Measurements from ENCODE around the gene TCFL5.
"Not testable (repeated sequence)": the region's sequence is repeated elsewhere in the genome, so short reads cannot be mapped to it uniquely, and the experiment has no call there.

Gene TCFL5

DNA sequence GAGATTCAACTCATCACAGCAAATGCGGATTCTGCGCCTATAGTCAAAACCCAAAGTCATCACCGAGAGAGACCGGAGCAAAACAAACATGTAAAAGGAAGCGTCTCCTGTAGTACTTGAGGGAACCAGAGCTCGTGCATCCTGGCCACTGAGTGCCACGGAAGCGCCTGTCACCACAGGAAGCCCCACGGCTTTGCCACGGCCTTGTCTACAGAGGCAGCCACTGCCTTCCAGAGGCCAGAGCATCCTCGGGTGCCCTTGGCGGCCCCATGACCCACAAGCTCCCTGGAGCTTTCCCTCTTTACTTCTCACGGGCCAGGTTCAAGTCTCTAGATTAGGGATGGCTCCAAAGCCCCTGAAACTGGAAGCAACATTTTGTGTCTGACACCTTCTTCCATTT lies 7.5 kb downstream of the TCFL5 start:
- DNase-seq (ENCODE audit: low read depth): no peak

DNA sequence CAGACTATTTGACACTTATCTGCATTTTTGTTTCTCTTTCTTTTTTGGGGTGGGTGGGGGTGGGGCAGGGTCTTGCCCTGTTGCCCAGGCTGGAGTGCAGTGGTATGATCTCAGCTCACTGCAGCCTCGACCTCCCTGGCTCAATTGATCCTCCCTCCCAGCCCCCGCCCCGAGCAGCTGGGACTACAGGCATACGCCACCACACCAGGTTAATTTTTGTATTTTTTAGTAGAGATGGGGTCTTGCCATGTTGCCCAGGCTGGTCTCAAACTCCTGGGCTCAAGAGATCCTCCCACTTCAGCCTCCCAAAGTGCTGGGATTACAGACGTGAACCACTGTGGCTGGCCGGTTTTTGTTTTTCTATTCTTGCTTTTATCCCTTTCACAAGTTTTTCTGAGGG lies 8.3 kb downstream of the TCFL5 start:
- DNase-seq (ENCODE audit: low read depth): not testable (repeated sequence)

DNA sequence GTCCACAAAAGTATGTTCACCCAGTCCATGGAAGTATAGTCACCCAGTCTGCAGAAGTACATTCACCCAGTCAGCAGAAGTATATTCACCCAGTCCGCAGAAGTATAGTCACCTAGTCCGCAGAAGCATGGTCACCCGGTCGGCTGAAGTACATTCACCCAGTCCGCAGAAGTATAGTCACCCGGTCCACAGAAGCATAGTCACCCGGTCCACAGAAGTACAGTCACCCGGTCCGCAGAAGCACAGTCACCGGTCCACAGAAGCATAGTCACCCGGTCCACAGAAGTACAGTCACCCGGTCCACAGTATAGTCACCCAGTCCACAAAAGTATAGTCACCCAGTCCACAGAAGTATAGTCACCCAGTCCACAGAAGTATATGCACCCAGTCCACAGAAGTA lies 8.8 kb downstream of the TCFL5 start:
- DNase-seq (ENCODE audit: low read depth): no peak

DNA sequence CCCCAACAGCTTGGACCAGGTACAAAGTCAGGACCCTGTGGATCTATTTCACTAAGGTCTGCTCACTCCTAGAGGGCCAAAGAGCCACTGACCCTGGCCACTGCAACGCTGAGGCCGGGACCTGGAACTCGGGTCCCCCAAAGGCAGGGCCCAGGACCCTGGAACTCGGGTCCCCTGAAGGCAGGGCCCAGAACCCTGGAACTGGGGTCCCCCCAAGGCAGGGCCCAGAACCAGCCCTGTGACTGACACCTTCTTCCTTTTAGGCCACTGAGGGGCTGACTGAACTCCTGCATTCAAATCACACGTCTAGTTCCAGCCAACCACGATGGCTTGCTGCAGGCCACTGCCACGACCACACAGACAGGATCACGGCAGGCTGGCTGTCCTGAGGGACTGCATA lies 9.4 kb downstream of the TCFL5 start:
- no peak for DNase-seq (ENCODE audit: low read depth)

DNA sequence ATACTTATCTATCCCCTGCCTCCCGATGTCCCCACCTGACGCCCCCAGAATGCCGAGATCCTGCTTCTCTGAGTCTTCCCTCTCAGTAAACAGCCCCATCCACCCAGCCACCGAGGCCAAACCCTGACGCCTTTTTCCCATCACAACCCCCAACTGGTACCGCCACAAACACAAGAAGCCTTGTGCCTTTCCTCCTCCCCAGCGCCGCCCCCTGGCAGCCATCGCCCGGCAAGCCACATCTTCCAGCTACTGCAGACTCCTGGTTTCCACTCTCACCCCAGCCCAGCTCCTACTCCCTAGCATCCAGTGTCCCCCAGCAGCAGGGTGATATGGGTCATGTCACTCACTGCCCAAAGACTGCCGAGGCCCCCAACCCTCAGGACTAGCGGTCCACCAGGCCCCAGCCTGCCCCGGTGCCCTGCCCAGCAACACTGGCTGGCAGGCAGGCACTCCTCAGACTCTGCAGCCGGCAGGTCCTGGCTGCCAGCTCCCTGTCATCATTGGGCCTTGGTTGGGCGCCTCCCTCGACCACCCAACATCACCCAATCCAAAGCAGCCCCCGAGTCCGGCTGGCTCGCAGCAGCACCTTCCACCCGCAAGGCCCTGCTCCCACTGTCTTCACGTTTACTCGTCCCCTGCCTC lies 11.2 kb downstream of the TCFL5 start:
- no peak for DNase-seq (ENCODE audit: low read depth)

DNA sequence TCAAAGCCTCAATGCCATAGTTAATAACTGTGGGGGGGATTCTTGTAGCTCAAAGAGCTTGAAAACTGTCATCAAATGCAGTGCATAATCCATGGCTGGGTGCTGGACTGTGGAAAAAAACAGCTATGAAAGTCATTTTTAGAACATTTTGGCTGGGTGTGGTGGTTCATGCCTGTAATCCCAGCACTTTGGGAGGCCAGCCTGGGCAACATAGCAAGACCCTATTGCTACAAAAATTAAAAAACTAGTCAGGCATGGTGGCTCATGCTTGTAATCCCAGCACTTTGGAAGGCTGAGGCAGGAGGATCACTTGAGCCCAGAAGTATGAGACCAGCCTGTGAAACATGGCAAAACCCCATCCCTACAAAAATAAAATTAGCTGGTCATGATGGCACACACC lies 12.2 kb downstream of the TCFL5 start:
- DNase-seq (ENCODE audit: low read depth): no peak

DNA sequence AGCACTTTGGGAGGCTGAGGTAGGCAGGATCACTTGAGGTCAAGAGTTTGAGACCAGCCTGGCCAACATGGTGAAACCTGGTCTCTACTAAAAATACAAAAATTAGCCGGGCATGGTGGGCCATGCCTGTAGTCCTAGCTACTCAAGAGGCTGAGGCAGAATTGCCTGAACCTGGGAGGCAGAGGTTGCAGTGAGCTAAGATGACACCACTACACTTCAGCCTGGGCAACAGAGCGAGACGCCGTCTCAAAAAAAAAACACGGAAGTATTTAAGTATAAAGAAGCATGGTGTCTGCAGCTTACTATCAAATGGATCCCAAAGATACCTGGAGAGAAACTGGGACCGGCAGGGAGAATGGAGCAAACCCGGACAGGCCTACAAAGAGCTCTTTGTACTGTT lies 12.7 kb downstream of the TCFL5 start:
- not testable (repeated sequence) for DNase-seq (ENCODE audit: low read depth)

DNA sequence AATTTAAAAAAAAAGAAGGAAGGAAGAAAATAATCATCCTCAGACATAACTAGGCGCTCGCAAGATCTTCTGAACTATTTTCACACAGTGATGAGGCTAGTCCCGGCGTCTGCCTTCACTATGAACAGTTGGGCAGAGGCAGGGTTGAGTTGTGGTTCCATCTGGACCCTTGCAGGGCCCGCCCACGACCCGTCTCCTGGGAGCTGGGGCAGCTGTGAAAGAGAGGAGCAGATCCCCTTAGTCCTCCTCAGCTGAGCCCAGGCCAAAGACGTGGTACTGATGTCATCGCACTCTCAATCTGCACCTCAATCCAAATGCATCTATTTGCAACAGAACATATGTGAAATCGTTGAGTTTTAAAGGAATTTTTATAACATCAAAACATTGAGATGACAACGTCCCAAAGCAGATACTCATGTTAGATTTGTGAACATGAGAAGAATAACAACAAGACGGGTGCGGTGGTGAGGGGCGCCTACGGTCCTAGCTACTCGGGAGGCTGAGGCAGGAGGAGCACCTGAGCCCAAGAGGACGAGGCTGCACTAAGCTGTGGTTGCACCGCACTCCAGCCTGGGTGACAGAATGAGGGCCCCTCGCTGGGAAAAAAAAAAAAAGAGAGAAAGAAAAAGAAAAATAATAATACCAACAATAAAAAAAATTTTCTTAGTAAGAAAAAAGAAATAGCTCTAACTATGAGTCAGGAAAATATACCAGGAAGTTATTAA lies 15.3 kb downstream of the TCFL5 start:
- no peak for DNase-seq (ENCODE audit: low read depth)

DNA sequence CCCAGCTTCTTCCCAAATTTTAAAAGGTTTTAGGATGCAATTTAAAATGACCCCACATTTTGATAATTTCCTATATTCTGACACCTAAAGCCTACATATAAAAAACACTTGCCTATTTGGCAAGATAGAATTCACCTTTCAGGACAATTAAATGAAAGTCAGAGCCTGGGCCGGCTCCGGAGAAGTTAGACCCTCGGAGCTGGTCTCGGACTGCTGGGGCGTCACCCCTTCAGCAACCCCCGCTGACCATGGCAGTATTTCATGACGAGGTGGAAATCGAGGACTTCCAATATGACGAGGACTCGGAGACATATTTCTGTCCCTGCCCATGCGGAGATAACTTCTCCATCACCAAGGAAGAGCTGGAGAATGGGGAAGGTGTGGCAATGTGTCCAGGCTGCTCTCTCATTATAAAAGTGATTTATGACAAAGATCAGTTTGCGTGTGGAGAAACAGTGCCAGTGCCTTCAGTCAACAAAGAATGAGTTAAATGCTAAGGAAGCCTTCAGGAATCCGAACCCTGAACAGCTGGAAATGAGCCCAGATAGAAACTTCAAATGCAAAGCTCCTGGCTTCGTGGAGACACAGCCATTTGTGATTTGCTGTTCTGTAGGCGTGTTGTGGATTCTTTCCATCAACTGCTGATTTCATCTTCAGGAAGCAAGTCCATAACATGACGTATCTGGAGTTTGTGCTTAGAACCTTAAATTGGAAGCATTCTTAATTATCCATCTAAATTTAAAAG lies 16.0 kb downstream of the TCFL5 start:
- no peak for DNase-seq (ENCODE audit: low read depth)

DNA sequence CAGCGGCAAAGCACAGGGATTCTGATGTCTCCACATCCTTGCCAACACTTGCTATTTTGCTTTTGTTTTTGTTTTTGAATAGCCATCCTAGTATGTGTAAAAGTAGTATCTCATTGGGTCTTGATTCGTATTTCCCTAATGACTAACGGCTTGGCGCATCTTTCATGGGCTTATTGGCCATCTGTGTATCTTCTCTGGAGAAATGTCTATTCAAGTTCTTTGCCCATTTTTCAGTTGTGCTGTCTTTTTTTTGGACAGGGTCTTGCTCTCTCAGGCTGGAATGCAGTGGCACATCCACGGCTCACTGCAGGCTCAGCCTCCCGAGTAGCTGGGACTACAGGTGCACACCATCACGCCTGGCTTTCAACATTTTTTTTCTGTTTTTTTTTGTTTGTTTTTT lies 17.4 kb downstream of the TCFL5 start:
- no peak for DNase-seq (ENCODE audit: low read depth)

DNA sequence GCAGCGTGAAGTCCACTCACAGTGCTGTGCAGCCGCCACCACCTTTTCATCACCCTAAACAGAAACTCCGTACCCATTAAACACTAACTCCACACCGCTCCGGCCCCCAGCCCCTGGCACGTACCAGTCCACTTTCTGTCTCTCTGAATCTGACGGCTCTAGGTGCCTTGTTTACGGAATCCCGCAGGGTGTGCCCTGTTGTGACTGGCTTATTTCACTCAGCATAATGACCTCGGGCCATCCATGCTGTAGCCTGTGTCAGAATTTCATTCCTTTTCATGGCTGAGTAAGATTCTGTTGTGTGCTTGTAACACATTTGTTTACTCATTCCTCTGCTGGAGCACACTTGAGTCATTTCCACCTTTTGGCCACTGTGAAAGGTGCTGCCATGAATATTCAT lies 18.0 kb downstream of the TCFL5 start:
- DNase-seq (ENCODE audit: low read depth): no peak

DNA sequence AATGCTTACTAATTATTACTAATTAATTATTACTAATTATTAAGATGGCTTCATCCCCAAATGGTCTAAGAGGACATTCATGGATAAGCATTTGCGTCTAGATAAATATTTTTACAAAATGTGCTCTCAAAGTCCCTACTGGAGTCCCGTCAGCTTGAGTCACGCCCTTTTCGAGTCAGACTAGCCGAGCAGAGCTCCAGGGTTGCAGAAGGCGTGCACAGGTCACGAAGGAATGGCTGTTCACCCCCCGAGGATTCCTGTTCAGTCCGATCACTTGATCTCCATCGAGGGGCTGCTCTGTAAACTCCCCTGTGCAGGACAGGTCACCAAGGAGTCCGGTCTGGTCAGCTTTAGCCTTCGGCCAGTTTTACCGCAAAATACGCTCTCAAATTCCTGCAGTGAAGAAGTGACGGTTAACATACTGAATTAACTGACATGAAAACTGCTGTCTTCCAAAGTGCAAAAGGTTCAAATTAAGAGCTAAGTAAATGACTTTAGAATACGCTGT lies 19.9 kb downstream of the TCFL5 start:
- no peak for DNase-seq (ENCODE audit: low read depth)

DNA sequence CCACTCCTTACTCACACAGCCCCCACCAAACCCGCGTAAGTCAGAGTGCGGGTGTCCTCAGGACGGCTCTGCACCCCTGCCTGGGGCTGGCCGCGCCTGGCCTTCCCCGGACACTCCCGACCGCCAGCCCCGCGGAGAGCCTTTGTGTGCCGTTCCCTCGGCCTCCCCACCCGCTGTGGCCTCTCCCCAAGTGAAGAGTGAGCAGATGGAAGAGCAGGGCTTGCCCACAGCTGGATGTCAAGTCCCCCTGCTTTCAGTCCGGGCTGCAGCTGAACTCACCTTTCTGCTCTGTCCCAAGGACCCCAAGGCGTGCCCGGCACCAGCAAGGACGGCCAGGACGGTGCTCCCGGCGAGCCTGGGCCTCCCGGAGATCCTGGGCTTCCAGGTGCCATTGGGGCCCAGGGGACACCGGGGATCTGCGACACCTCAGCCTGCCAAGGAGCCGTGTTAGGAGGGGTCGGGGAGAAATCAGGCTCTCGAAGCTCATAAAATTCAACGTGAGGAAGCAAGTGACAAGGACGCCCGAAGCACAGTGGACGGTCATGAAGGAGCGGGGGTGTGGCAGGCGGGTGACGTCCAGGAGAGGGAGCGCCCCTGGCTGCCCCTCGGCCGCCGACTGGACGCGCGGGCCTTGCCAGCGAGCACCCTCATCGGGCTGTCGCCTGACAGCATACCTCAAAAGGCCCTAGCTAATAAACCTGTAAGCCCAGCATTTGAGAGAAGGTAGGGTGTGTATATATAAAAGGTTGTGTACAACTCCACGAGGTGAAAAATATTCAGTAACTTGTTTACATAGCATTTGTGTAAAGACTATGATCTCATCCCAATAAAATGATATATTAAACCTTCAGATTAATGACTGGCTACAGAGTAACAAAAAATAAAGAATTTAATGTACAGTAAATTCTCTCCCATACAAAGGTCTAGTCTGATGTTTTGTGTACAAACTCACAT lies 21.1 kb downstream of the TCFL5 start:
- DNase-seq (ENCODE audit: low read depth): no peak

DNA sequence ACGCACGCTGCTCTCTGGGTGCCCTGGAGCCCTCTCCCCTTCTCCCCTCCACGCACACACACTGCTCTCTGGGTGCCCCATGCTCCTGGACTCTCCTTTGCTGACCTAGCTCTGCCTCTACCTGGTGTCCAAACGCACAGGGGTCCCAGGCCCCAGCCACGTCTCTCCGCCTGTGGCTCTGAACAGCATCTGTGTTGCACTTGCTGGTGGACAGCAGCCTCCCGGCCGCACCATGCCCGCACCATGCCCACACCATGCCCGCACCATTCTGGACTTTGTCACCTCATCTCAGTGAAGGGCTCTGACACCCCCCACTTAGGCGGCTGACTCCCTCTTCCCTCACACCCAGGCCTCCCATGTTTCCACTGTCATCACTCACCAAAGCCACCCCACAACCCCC lies 21.8 kb downstream of the TCFL5 start:
- DNase-seq (ENCODE audit: low read depth): no peak

DNA sequence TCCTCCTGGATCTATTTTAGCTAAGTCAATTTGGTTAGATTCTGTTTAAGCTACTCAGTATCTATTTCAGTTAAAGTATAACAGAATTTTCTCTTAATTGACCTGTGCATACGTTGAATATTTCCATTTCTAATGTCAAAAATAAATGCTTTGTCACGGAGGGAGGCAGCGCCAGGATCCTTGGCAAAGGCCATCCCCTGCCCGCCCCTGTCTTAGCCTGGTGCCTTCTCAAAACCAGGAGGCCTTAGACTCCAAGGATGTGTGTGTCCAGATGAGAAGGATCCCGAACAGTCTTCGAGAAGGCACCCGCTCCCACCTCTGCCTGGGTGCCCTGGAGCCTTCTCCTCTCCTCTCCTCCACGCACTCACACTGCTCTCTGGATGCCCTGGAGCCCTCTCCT lies 22.4 kb downstream of the TCFL5 start:
- DNase-seq (ENCODE audit: low read depth): no peak

DNA sequence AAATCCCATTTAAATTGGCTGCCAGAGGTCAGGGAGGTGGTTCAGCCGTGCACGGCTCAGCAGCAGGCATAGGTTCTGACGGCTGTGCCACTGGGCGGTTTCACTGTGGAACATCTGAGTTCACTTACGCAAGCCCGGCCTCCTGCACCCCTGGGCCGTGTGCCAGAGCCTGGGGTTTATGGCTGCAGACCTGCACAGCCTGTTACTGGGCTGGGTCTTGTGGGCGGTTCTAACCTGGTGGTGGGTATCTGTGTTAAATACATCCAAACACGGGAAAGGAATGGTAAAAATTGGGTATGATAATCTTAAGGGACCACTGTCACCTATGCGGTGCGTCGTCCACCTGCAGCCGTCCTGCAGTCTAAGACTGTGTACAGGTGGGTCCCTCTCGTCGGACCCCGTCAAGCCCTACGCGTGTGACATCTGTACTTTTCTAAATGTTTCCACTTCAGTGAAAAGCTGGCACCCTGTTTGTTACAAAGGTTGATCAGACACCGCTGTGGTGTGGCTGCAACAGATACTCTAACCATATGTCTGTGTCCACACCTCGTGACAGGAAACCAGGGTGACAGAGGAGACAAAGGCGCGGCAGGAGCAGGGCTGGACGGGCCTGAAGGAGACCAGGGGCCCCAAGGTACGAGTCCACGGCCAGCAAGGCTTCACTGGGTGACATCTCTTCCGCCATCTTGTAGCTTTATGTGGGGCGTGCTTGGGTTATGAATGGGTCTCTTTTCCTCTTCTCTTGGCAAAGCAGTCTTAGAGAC lies 23.3 kb downstream of the TCFL5 start:
- DNase-seq (ENCODE audit: low read depth): no peak

DNA sequence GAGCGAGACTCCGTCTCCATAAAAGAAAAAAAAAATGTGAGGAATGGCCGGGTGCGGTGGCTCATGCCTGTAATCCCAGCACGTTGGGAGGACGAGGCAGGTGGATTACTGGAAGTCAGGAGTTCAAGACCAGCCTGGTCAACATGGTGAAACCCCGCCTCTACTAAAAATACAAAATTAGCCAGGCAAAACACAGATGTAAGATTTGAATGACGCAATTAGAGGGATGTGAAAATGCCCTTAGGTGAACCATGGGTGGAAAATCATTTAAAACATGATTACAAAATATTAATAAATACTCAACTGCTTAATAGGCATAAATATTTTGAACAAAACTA lies 23.9 kb downstream of the TCFL5 start:
- DNase-seq (ENCODE audit: low read depth): no peak

DNA sequence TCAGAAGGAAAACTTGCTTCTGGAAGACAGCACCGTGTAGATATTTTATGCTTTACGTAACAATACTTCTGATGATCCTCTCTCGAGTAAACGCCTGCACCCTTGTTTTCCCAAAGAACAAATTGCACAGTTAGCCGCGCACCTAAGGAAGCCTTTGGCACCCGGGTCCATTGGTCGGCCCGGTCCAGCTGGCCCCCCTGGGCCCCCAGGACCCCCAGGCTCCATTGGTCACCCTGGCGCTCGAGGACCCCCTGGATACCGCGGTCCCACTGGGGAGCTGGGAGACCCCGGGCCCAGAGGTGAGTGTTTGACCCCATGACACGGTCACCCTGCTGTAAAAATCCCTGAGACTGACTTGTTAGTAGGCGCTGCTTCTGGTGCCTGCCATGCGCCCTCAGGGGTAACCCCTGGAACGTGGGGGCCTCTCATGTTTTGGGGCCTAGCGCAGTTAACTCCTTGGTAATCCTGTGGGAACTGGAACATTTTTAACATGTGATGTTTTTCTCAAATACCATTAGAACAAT lies 24.6 kb downstream of the TCFL5 start:
- DNase-seq (ENCODE audit: low read depth): no peak

DNA sequence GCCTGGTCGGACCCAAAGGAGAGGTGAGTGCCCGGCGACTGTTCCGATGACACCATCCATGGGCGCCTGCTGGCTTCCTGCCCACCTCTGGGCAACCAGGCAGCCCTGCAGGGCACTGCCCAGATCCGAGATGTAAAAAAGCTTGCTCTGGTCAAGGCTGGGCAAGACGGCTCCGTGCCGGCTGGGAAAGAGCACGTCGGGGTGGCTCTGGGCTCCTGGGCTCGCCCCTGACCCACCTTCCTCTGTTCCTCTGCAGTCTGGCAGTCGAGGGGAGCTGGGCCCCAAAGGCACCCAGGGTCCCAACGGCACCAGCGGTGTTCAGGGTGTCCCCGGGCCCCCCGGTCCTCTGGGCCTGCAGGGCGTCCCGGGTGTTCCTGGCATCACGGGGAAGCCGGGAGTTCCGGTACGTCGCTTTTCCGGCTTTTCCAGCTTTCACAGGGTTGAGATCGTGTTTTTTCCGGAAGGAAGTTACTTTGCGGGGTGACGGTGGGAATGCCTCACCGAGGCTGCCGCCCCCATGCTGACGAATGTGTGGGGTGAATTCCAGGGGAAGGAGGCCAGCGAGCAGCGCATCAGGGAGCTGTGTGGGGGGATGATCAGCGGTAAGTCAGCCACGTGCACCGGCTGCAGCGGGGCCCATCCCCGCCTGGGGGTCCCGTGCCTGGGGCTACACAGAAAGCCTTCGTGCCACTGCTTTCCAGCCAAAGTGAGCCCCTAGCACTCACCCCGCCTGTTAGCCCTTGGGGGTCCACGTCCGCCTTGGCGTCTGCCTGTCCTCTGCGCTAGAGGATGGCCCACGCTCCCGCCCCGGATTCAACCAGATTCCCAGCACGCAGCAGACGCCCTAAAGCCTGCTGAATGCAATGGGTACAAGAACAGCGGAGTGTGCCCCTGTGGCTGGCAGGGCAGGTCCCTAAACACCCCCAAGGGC lies 25.4 kb downstream of the TCFL5 start:
- no peak for DNase-seq (ENCODE audit: low read depth)

Data from stimulated activated CD8-positive, alpha-beta memory T cell treated with anti-CD3 and anti-CD28 coated beads, Interleukin-15, amount 100 ng/mL, for 1 hour (primary cell).